GM23338 (cell line): ENCODE measurements around the gene ADA. TPM values are rescaled to one million over a fixed set of nuclear protein-coding genes. Genes with fewer than 3 reads are reported as not detected.

Experiments used
- ATAC-seq: fragments of 200-7000 bp; cut with Tn5 transposase; 3 replicates; pipeline ENCODE4 v1.9.1; 2020
- DNase-seq: peaks from one replicate; pipeline ENCODE4 v3.0.0-alpha.2; 2015; ENCODE audit warnings: low spot score
- H2AFZ ChIP-seq: fragments of 200-600 bp; sonication (generic); 2 replicates; pipeline ENCODE4 v1.8.0; 2016; ENCODE audit warnings: antibody characterized with exemption, mild to moderate bottlenecking, moderate library complexity
- H3F3A ChIP-seq: fragments of 200-600 bp; sonication (generic); replicated peaks from 2 replicates; pipeline ENCODE4 v1.8.0; 2017; ENCODE audit warnings: antibody characterized with exemption, mixed run types, low read depth
- H3K27ac ChIP-seq: fragments of 200-600 bp; sonication (generic); 2 replicates; pipeline ENCODE4 v1.6.1; 2016; ENCODE audit warnings: low read depth
- H3K27me3 ChIP-seq: fragments of 200-600 bp; sonication (generic); 2 replicates; pipeline ENCODE4 v1.8.0; 2016; ENCODE audit warnings: mild to moderate bottlenecking, mixed run types, moderate library complexity; ENCODE audit not compliant: insufficient read depth
- H3K36me3 ChIP-seq: fragments of 200-600 bp; sonication (generic); 2 replicates; pipeline ENCODE4 v1.8.0; 2016; ENCODE audit warnings: mild to moderate bottlenecking; ENCODE audit not compliant: insufficient read depth
- H3K4me1 ChIP-seq: fragments of 200-600 bp; sonication (generic); 2 replicates; pipeline ENCODE4 v1.8.0; 2016; ENCODE audit warnings: mild to moderate bottlenecking, moderate library complexity; ENCODE audit not compliant: insufficient read depth
- H3K4me2 ChIP-seq: fragments of 200-600 bp; sonication (generic); 2 replicates; pipeline ENCODE4 v1.7.1; 2017; ENCODE audit warnings: mixed run types
- H3K4me3 ChIP-seq: fragments of 200-600 bp; sonication (generic); 2 replicates; pipeline ENCODE4 v1.6.1; 2016; ENCODE audit warnings: mixed run types
- H3K79me2 ChIP-seq: fragments of 200-600 bp; sonication (generic); replicated peaks from 2 replicates; pipeline ENCODE4 v1.8.0; 2017; ENCODE audit warnings: mild to moderate bottlenecking; ENCODE audit not compliant: insufficient read depth
- H3K9me2 ChIP-seq: fragments of 200-600 bp; sonication (generic); 2 replicates; pipeline ENCODE4 v1.8.0; 2017; ENCODE audit not compliant: insufficient read depth
- H4K20me1 ChIP-seq: fragments of 200-600 bp; sonication (generic); replicated peaks from 2 replicates; pipeline ENCODE4 v1.8.0; 2017; ENCODE audit warnings: mild to moderate bottlenecking; ENCODE audit not compliant: insufficient read depth
- H3K27ac Mint-ChIP-seq: 2 replicates; pipeline ENCODE4 v1.8.0; 2020; ENCODE audit warnings: inconsistent platforms, mild to moderate bottlenecking, moderate library complexity, mixed read lengths
- H3K27me3 Mint-ChIP-seq: 3 replicates; pipeline ENCODE4 v1.8.0; 2022; ENCODE audit warnings: low read depth, mild to moderate bottlenecking, moderate library complexity, mixed read lengths, inconsistent platforms; ENCODE audit not compliant: insufficient read depth, poor library complexity
- H3K36me3 Mint-ChIP-seq: 3 replicates; pipeline ENCODE4 v1.8.0; 2021; ENCODE audit warnings: low read depth, mild to moderate bottlenecking, inconsistent platforms, moderate library complexity, mixed read lengths
- H3K4me1 Mint-ChIP-seq: 3 replicates; pipeline ENCODE4 v1.8.0; 2020; ENCODE audit warnings: mild to moderate bottlenecking, inconsistent platforms, mixed read lengths
- H3K4me3 Mint-ChIP-seq: 3 replicates; pipeline ENCODE4 v1.8.0; 2021; ENCODE audit warnings: moderate library complexity, mild to moderate bottlenecking, inconsistent platforms, mixed read lengths
- H3K9me3 Mint-ChIP-seq: 3 replicates; pipeline ENCODE4 v1.8.0; 2020; ENCODE audit warnings: moderate library complexity, mild to moderate bottlenecking, inconsistent platforms, mixed read lengths
- EZH2phosphoT487 ChIP-seq: fragments of 200-600 bp; sonication (generic); IDR thresholded peaks from one replicate; pipeline ENCODE4 v1.8.1; 2018; ENCODE audit warnings: antibody characterized with exemption; ENCODE audit not compliant: unreplicated experiment
- POLR2AphosphoS5 ChIP-seq: IDR thresholded peaks from 2 replicates; pipeline ENCODE4 v1.6.1; 2016; ENCODE audit warnings: antibody characterized with exemption, low read depth
- STAT1 ChIP-seq: IDR thresholded peaks from one replicate; pipeline ENCODE4 v1.6.1; 2016; ENCODE audit warnings: antibody characterized with exemption; ENCODE audit not compliant: unreplicated experiment
- ZNF114 ChIP-seq: fragments of 250-450 bp; sonication (Bioruptor Pico); IDR thresholded peaks from 2 replicates; pipeline ENCODE4 v1.5.0; 2020; ENCODE audit warnings: mild to moderate bottlenecking, moderate library complexity
- ZNF331 ChIP-seq: fragments of 250-450 bp; sonication (Bioruptor Pico); IDR thresholded peaks from 2 replicates; pipeline ENCODE4 v1.5.0; 2020; ENCODE audit warnings: low read depth, mild to moderate bottlenecking, moderate library complexity
- polyA plus RNA-seq: library from polyadenylated mRNA; unstranded; fragments of >200 nt; fragmentation: Nextera tagmentation; extraction: Ambion mirVana; gene quantifications from 2 replicates; pipeline ENCODE4 v1.2.1, GENCODE V29; 2016
- total RNA-seq: library from RNA; depleted of rRNA; stranded (reverse); fragments of >200 nt; shearing (Covaris generic); gene quantifications from 2 replicates; pipeline ENCODE4 v1.2.3, GENCODE V29; 2014
- TF ChIP-seq, protein P1 (sequence below): fragments of 250-450 bp; sonication (Bioruptor Pico); IDR thresholded peaks from 2 replicates; pipeline ENCODE4 v1.5.0; 2020; ENCODE audit warnings: mild to moderate bottlenecking, moderate library complexity
- TF ChIP-seq, protein P2 (sequence below): IDR thresholded peaks from 2 replicates; pipeline ENCODE4 v1.6.1; 2016; ENCODE audit warnings: antibody characterized with exemption

The ADA gene
- total and polyA plus RNA-seq, 2 experiments from 2014 or later, result 15.8 to 16.2 TPM

DNA sequence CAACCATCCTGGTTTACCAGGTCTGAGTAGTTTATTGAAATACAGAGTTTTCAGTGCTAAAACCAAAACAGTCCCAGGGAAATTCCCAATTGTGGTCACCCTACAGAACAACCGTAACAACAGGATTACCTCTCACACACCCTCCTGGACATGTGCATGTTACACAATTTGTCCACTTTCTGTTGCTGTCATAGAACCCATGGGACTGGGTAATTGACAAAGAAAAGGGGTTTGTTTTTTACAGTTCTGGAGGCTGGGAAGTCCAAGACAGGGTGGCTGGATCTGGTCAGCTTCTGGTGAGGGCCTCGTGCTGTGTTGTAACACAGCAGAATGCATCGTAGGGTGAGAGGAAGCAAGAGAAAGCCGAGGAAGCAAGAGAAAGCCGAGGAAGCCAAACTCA lies 9.1 kb upstream of the ADA start (continued):
- TF ChIP-seq POLR2AphosphoS5 (no peak), STAT1 (no peak), ZNF114 (CRISPR knock-in tag) (no peak), ZNF331 (CRISPR knock-in tag) (no peak)

DNA sequence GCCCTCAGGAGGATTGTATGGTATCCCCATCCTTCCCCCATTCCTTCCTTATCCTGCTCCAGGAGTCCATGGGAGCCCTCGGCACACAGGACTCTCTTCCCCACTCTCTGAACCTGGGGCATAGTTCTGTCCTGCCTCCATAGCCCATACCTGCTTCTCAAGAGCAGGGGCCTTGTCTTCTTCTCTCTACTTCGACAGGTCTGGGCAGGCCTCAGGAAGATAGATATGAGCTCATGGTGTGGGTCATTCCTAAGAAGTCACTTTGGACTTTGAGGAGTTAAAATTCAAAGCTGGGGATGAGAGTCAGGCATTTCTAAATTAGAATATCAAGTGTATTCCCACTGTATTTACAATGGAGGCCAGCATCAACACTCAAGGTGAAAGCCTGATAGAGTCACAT lies 8.4 kb upstream of the ADA start:
- peaks cover 13% of the 10 kb centered on the region for H3K27me3 Mint-ChIP-seq
- Histone ChIP-seq H3K36me3 (no peaks in the 10 kb centered on the region), H3K79me2 (no peaks in the 10 kb centered on the region), H3K27me3 (no peaks in the 10 kb centered on the region), H3K9me2 (no peaks in the 10 kb centered on the region), H2AFZ (no peak overlapping the region), H3K4me1 (no peaks in the 10 kb centered on the region), H3F3A (no peaks in the 10 kb centered on the region), H3K4me3 (no peak overlapping the region), H3K4me2 (no peak overlapping the region), H4K20me1 (no peaks in the 10 kb centered on the region), H3K27ac (no peak overlapping the region)
- peaks cover 5% of the 10 kb centered on the region for H3K9me3 Mint-ChIP-seq
- TF ChIP-seq EZH2phosphoT487, result no peak
- TF ChIP-seq, protein P1, sequence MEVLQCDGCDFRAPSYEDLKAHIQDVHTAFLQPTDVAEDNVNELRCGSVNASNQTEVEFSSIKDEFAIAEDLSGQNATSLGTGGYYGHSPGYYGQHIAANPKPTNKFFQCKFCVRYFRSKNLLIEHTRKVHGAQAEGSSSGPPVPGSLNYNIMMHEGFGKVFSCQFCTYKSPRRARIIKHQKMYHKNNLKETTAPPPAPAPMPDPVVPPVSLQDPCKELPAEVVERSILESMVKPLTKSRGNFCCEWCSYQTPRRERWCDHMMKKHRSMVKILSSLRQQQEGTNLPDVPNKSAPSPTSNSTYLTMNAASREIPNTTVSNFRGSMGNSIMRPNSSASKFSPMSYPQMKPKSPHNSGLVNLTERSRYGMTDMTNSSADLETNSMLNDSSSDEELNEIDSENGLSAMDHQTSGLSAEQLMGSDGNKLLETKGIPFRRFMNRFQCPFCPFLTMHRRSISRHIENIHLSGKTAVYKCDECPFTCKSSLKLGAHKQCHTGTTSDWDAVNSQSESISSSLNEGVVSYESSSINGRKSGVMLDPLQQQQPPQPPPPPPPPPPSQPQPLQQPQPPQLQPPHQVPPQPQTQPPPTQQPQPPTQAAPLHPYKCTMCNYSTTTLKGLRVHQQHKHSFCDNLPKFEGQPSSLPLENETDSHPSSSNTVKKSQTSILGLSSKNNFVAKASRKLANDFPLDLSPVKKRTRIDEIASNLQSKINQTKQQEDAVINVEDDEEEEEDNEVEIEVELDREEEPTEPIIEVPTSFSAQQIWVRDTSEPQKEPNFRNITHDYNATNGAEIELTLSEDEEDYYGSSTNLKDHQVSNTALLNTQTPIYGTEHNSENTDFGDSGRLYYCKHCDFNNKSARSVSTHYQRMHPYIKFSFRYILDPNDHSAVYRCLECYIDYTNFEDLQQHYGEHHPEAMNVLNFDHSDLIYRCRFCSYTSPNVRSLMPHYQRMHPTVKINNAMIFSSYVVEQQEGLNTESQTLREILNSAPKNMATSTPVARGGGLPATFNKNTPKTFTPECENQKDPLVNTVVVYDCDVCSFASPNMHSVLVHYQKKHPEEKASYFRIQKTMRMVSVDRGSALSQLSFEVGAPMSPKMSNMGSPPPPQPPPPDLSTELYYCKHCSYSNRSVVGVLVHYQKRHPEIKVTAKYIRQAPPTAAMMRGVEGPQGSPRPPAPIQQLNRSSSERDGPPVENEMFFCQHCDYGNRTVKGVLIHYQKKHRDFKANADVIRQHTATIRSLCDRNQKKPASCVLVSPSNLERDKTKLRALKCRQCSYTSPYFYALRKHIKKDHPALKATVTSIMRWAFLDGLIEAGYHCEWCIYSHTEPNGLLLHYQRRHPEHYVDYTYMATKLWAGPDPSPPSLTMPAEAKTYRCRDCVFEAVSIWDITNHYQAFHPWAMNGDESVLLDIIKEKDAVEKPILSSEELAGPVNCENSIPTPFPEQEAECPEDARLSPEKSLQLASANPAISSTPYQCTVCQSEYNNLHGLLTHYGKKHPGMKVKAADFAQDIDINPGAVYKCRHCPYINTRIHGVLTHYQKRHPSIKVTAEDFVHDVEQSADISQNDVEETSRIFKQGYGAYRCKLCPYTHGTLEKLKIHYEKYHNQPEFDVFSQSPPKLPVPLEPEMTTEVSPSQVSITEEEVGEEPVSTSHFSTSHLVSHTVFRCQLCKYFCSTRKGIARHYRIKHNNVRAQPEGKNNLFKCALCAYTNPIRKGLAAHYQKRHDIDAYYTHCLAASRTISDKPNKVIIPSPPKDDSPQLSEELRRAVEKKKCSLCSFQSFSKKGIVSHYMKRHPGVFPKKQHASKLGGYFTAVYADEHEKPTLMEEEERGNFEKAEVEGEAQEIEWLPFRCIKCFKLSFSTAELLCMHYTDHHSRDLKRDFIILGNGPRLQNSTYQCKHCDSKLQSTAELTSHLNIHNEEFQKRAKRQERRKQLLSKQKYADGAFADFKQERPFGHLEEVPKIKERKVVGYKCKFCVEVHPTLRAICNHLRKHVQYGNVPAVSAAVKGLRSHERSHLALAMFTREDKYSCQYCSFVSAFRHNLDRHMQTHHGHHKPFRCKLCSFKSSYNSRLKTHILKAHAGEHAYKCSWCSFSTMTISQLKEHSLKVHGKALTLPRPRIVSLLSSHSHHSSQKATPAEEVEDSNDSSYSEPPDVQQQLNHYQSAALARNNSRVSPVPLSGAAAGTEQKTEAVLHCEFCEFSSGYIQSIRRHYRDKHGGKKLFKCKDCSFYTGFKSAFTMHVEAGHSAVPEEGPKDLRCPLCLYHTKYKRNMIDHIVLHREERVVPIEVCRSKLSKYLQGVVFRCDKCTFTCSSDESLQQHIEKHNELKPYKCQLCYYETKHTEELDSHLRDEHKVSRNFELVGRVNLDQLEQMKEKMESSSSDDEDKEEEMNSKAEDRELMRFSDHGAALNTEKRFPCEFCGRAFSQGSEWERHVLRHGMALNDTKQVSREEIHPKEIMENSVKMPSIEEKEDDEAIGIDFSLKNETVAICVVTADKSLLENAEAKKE (CRISPR knock-in tag), result no peak
- no peak for TF ChIP-seq ZNF114 (CRISPR knock-in tag)
- TF ChIP-seq, protein P2, sequence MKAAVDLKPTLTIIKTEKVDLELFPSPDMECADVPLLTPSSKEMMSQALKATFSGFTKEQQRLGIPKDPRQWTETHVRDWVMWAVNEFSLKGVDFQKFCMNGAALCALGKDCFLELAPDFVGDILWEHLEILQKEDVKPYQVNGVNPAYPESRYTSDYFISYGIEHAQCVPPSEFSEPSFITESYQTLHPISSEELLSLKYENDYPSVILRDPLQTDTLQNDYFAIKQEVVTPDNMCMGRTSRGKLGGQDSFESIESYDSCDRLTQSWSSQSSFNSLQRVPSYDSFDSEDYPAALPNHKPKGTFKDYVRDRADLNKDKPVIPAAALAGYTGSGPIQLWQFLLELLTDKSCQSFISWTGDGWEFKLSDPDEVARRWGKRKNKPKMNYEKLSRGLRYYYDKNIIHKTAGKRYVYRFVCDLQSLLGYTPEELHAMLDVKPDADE, result no peak
- no peak overlapping the region for H3K4me3 Mint-ChIP-seq
- peaks cover 11% of the 10 kb centered on the region for H3K4me1 Mint-ChIP-seq
- ATAC-seq (no peak), DNase-seq (no peak)
- H3K36me3 Mint-ChIP-seq, result peaks cover 2% of the 10 kb centered on the region; the same call in 1 of the 3 replicates
- H3K27ac Mint-ChIP-seq, result no peak overlapping the region
